COLO829 (cell line): ENCODE results near the gene PLCL2.
"Not testable (repeated sequence)": the region's sequence is repeated elsewhere in the genome, so short reads cannot be mapped to it uniquely, and the experiment has no call there.

Experiments used
- DNase-seq: peaks from one replicate; pipeline ENCODE4 v3.0.0; 2012; ENCODE audit warnings: low spot score

The PLCL2 gene

GRCh38 chr3:17122758-17123157 is 238.0 kb downstream of the PLCL2 start:
- DNase-seq, result no peak

- DNase-seq, result no peak
These were observed 241.1 kb downstream of the PLCL2 start for GRCh38 chr3:17125738-17126442.

GRCh38 chr3:17128671-17129070 is 243.9 kb downstream of the PLCL2 start:
- not testable (repeated sequence) for DNase-seq

- DNase-seq, result no peak
These were observed 244.8 kb downstream of the PLCL2 start for GRCh38 chr3:17129556-17129955.

- DNase-seq, result no peak
These were observed 246.2 kb downstream of the PLCL2 start for GRCh38 chr3:17130956-17131355.

- DNase-seq, result no peak
These were observed 247.7 kb downstream of the PLCL2 start for GRCh38 chr3:17132286-17133115.

- no peak for DNase-seq
These were observed 249.1 kb downstream of the PLCL2 start for GRCh38 chr3:17133632-17134545.

- no peak for DNase-seq
These were observed 250.9 kb downstream of the PLCL2 start for GRCh38 chr3:17135696-17136095.

GRCh38 chr3:17136136-17136721 is 251.5 kb downstream of the PLCL2 start:
- DNase-seq, result no peak

GRCh38 chr3:17137321-17137826 is 252.6 kb downstream of the PLCL2 start:
- no peak for DNase-seq

- no peak for DNase-seq
These were observed 253.7 kb downstream of the PLCL2 start for GRCh38 chr3:17138246-17139039.
